IMR-90 (cell line): ENCODE measurements around the gene TEX2. TPM values are rescaled to one million over a fixed set of nuclear protein-coding genes. Genes with fewer than 3 reads are reported as not detected.

Source experiments
- ATAC-seq: fragments of 200-7000 bp; cut with Tn5 transposase; 2 replicates; pipeline ENCODE4 v1.9.1; 2020; ENCODE audit warnings: low read depth, mild to moderate bottlenecking, moderate library complexity
- BruUV-seq: library from RNA; stranded (reverse); fragments of 400-500 nt; replicated peaks from 2 replicates; lab custom pipeline; 2021; lab: Mats Ljungman, UMichigan
- CTCF ChIA-PET: fragments of 300-600 bp; formaldehyde crosslinking; extraction: SDS; loops from one replicate; lab custom pipeline; 2021; ENCODE audit warnings: antibody characterized with exemption; lab: Yijun Ruan, JAX
- POLR2A ChIA-PET: fragments of 300-600 bp; sonication (Branson Sonifier 250); formaldehyde crosslinking; loops from one replicate; lab custom pipeline; 2022; ENCODE audit warnings: antibody characterized with exemption; ENCODE audit not compliant: unreplicated experiment; lab: Charles Lee
- DNase-seq: peaks from one replicate; pipeline ENCODE4 v3.0.0; 2013
- H2AFZ ChIP-seq: replicated peaks from 2 replicates; pipeline ENCODE3; 2013; ENCODE audit warnings: low read length, mild to moderate bottlenecking; ENCODE audit not compliant: poor library complexity
- H2AK5ac ChIP-seq: 2 replicates; pipeline ENCODE4 v1.6.1; 2013; ENCODE audit warnings: low read depth, low read length, inconsistent platforms
- H2AK9ac ChIP-seq: replicated peaks from 2 replicates; pipeline ENCODE3; 2013; ENCODE audit warnings: mild to moderate bottlenecking, low read depth, low read length, moderate library complexity; ENCODE audit not compliant: poor library complexity
- H2BK120ac ChIP-seq: 2 replicates; pipeline ENCODE4 v1.6.1; 2013; ENCODE audit warnings: low read depth, low read length, inconsistent platforms
- H2BK15ac ChIP-seq: 3 replicates; pipeline ENCODE4 v1.6.1; 2013; ENCODE audit warnings: low read depth, low read length, inconsistent platforms
- H2BK20ac ChIP-seq: 2 replicates; pipeline ENCODE4 v1.6.1; 2013; ENCODE audit warnings: low read depth, mild to moderate bottlenecking, inconsistent platforms, low read length, moderate library complexity
- H2BK5ac ChIP-seq: 2 replicates; pipeline ENCODE4 v1.6.1; 2013; ENCODE audit warnings: mild to moderate bottlenecking, low read depth, low read length, inconsistent platforms; ENCODE audit not compliant: poor library complexity, severe bottlenecking
- H3K14ac ChIP-seq: replicated peaks from 2 replicates; pipeline ENCODE4 v1.6.1; 2013; ENCODE audit warnings: low read depth, low read length, inconsistent platforms
- H3K18ac ChIP-seq: 2 replicates; pipeline ENCODE4 v1.6.1; 2013; ENCODE audit warnings: low read depth, low read length, control low read depth
- H3K23ac ChIP-seq: 2 replicates; pipeline ENCODE4 v1.6.1; 2013; ENCODE audit warnings: low read depth, low read length, inconsistent platforms
- H3K27ac ChIP-seq: 2 replicates; pipeline ENCODE4 v1.5.1; 2013; ENCODE audit warnings: mild to moderate bottlenecking, control low read depth, low read length; ENCODE audit not compliant: insufficient read depth
- H3K27me3 ChIP-seq: 2 replicates; pipeline ENCODE4 v1.6.1; 2013; ENCODE audit warnings: low read length; ENCODE audit not compliant: control insufficient read depth, insufficient read depth
- H3K36me3 ChIP-seq: 2 replicates; pipeline ENCODE4 v1.6.1; 2013; ENCODE audit warnings: low read length, mixed read lengths; ENCODE audit not compliant: control insufficient read depth, insufficient read depth
- H3K4ac ChIP-seq: 2 replicates; pipeline ENCODE4 v1.6.1; 2013; ENCODE audit warnings: low read depth, low read length, inconsistent platforms
- H3K4me1 ChIP-seq: 2 replicates; pipeline ENCODE4 v1.6.1; 2013; ENCODE audit warnings: low read length, mixed read lengths; ENCODE audit not compliant: control insufficient read depth, insufficient read depth
- H3K4me2 ChIP-seq: 2 replicates; pipeline ENCODE4 v1.6.1; 2013; ENCODE audit warnings: low read depth, mild to moderate bottlenecking, control low read depth, low read length, moderate library complexity
- H3K4me3 ChIP-seq: 2 replicates; pipeline ENCODE4 v1.5.1; 2013; ENCODE audit warnings: low read depth, mild to moderate bottlenecking, control low read depth, low read length, moderate library complexity; ENCODE audit not compliant: insufficient read depth
- H3K56ac ChIP-seq: 2 replicates; pipeline ENCODE4 v1.6.1; 2013; ENCODE audit warnings: low read length, inconsistent platforms; ENCODE audit not compliant: insufficient read depth; ENCODE audit errors: extremely low read depth
- H3K79me1 ChIP-seq, 2 experiments: 2 replicates each; pipeline ENCODE4 v1.6.1; 2013; ENCODE audit warnings: low read length in 2 of 2, inconsistent platforms in 1 of 2, low read depth in 1 of 2
- H3K9ac ChIP-seq: 2 replicates; pipeline ENCODE4 v1.6.1; 2013; ENCODE audit warnings: low read depth, low read length, control low read depth
- H3K9me1 ChIP-seq: 2 replicates; pipeline ENCODE4 v1.6.1; 2013; ENCODE audit warnings: low read length, inconsistent platforms; ENCODE audit not compliant: insufficient read depth
- H3K9me3 ChIP-seq: 2 replicates; pipeline ENCODE4 v1.6.1; 2013; ENCODE audit warnings: low read length; ENCODE audit not compliant: control insufficient read depth, insufficient read depth
- H4K20me1 ChIP-seq: 2 replicates; pipeline ENCODE4 v1.6.1; 2013; ENCODE audit warnings: low read length, inconsistent platforms; ENCODE audit not compliant: insufficient read depth
- H4K5ac ChIP-seq: 2 replicates; pipeline ENCODE4 v1.6.1; 2013; ENCODE audit warnings: mild to moderate bottlenecking, low read depth, low read length, control low read depth
- H4K8ac ChIP-seq, 2 experiments: 2 replicates each; pipeline ENCODE4 v1.6.1; 2013; ENCODE audit warnings: low read depth in 2 of 2, low read length in 2 of 2, control low read depth in 1 of 2, inconsistent platforms in 1 of 2
- H4K91ac ChIP-seq: 2 replicates; pipeline ENCODE4 v1.6.1; 2013; ENCODE audit warnings: low read depth, low read length, inconsistent platforms; ENCODE audit not compliant: insufficient read depth
- BHLHE40 ChIP-seq: fragments of 150-350 bp; IDR thresholded peaks from 2 replicates; pipeline ENCODE4 v1.6.1; 2016; ENCODE audit warnings: mild to moderate bottlenecking, low read depth, low read length
- MAFK ChIP-seq: IDR thresholded peaks from 2 replicates; pipeline ENCODE4 v1.6.1; 2012; ENCODE audit warnings: low read depth, low read length, improper control_type of control experiment
- NFE2L2 ChIP-seq: fragments of 150-350 bp; IDR thresholded peaks from 2 replicates; pipeline ENCODE4 v1.6.1; 2016; ENCODE audit warnings: low read depth, mild to moderate bottlenecking, low read length
- POLR2A ChIP-seq: IDR thresholded peaks from 2 replicates; pipeline ENCODE4 v1.6.1; 2012; ENCODE audit warnings: mild to moderate bottlenecking, low read depth, low read length
- RAD21 ChIP-seq: IDR thresholded peaks from 2 replicates; pipeline ENCODE4 v1.6.1; 2012; ENCODE audit warnings: low read length, improper control_type of control experiment
- RCOR1 ChIP-seq: IDR thresholded peaks from 2 replicates; pipeline ENCODE4 v1.6.1; 2012; ENCODE audit warnings: mild to moderate bottlenecking, low read length, improper control_type of control experiment; ENCODE audit not compliant: insufficient replicate concordance
- SMC3 ChIP-seq: fragments of 150-350 bp; IDR thresholded peaks from 2 replicates; pipeline ENCODE4 v1.6.1; 2016; ENCODE audit warnings: low read depth, mild to moderate bottlenecking, antibody characterized with exemption, low read length, moderate library complexity
- USF2 ChIP-seq: fragments of 150-350 bp; IDR thresholded peaks from 2 replicates; pipeline ENCODE4 v1.6.1; 2017; ENCODE audit warnings: mild to moderate bottlenecking, antibody characterized with exemption, low read length, low read depth
- WGBS, 2 experiments: methylation state at CpG; one replicate each; pipeline versions ENCODE4 v1.1.5 to v1.1.7; 2013; ENCODE audit warnings: missing lambda C conversion rate in 2 of 2; ENCODE audit not compliant: insufficient read length in 1 of 2; ENCODE audit errors: extremely low coverage in 2 of 2; 5-methylcytosine and 5-hydroxymethylcytosine counted together
- dilution Hi-C: fragments of 300-500 bp; cut with HindIII; formaldehyde crosslinking; loops from one replicate; pipeline ENCODE4 v1.14.3; 2018; ENCODE audit warnings: low sequenced_read_pairs; ENCODE audit not compliant: unreplicated experiment
- in situ Hi-C: fragments of 300-500 bp; cut with MboI; formaldehyde crosslinking; loops from 3 replicates; pipeline ENCODE4 v1.14.3; 2019; ENCODE audit warnings: low sequenced_read_pairs, inconsistent platforms, mixed read lengths
- intact Hi-C: fragments of 100-400 bp; cut with micrococcal nuclease; formaldehyde crosslinking; loops from 2 replicates; pipeline ENCODE4 v1.10.0; 2022
- polyA plus RNA-seq, 3 experiments: library from polyadenylated mRNA; depleted of rRNA; stranded (reverse); fragments of >200 nt; gene quantifications; 2 replicates each; pipeline ENCODE4 v1.2.3, GENCODE V29; 2012; ENCODE audit warnings: low replicate concordance in 1 of 3
- total RNA-seq: library from RNA; depleted of rRNA; stranded (reverse); fragments of >200 nt; gene quantifications from 2 replicates; pipeline ENCODE4 v1.2.3, GENCODE V29; 2012
- TF ChIP-seq, protein P1 (sequence below): fragments of 150-350 bp; IDR thresholded peaks from 2 replicates; pipeline ENCODE4 v1.6.1; 2016; ENCODE audit warnings: low read depth, mild to moderate bottlenecking, low read length, moderate library complexity, borderline replicate concordance

TEX2 gene
- total and polyA plus RNA-seq, 2 of the 4 experiments (the other 2 are of a cell fraction): 18.2 to 21.9 TPM

- Histone ChIP-seq H3K9me3 (no peaks in the 10 kb centered on the region), H4K91ac (no peak overlapping the region), H3K9ac (no peak overlapping the region), H3K56ac (no peak overlapping the region), H3K18ac (no peak overlapping the region), H4K8ac (no peak overlapping the region), H2BK20ac (no peak overlapping the region), H3K23ac (no peak overlapping the region), H3K27ac (no peak overlapping the region), H4K5ac (no peak overlapping the region), H2BK120ac (no peak overlapping the region), H3K9me1 (0 out of 2 replicates have a peak, but pooled peaks cover 3% of the 10 kb centered on the region), H3K36me3 (no peaks in the 10 kb centered on the region), H2AK9ac (no peak overlapping the region), H3K4me2 (no peak overlapping the region), H4K20me1 (peaks cover 8% of the 10 kb centered on the region), H3K27me3 (no peaks in the 10 kb centered on the region), H3K14ac (no peak overlapping the region), H3K4me1 (peaks cover 3% of the 10 kb centered on the region; the same call in 1 of the 2 replicates), H2BK15ac (no peak overlapping the region), H3K4me3 (no peak overlapping the region), H3K4ac (no peak overlapping the region), H2AK5ac (peak overlapping the region; percentile 24; the same call in 1 of the 2 replicates), H2AFZ (no peak overlapping the region), H2BK5ac (no peak overlapping the region), H3K79me1 (peaks cover 61 to 62% of the 10 kb centered on the region in 2 experiments)
- intact Hi-C loops (no loop called here), in situ Hi-C loops (no loop called here), dilution Hi-C loops (no loop called here)
- POLR2A ChIA-PET: no interaction called here
- WGBS, 2 experiments: 100% methylated on average over 5 of the region's 6 CpGs; no CpG with 5 or more reads in 1 of the 2 experiments
- TF ChIP-seq, protein P1, sequence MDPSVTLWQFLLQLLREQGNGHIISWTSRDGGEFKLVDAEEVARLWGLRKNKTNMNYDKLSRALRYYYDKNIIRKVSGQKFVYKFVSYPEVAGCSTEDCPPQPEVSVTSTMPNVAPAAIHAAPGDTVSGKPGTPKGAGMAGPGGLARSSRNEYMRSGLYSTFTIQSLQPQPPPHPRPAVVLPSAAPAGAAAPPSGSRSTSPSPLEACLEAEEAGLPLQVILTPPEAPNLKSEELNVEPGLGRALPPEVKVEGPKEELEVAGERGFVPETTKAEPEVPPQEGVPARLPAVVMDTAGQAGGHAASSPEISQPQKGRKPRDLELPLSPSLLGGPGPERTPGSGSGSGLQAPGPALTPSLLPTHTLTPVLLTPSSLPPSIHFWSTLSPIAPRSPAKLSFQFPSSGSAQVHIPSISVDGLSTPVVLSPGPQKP: no peak
- TF ChIP-seq BHLHE40: no peak
- no peak for TF ChIP-seq RAD21
- no peak for TF ChIP-seq RCOR1
- TF ChIP-seq SMC3: no peak
- TF ChIP-seq MAFK: no peak
- no peak for TF ChIP-seq POLR2A
- TF ChIP-seq NFE2L2: no peak
- TF ChIP-seq USF2: no peak
- DNase-seq: no peak
- BruUV-seq: no TSS peak
- CTCF ChIA-PET: no interaction called here
- no peak for ATAC-seq
Measured at GRCh38 chr17:64255764-64256163, 7.3 kb downstream of the TEX2 start.
